HG02840 (cell line): ENCODE measurements around the gene STK25.
A peak's percentile ranks its signal among the peaks of the same experiment; 100 is the strongest.
"Not testable (repeated sequence)": the region's sequence is repeated elsewhere in the genome, so short reads cannot be mapped to it uniquely, and the experiment has no call there.

Source experiments
- ATAC-seq: cut with Tn5 transposase; IDR thresholded peaks from one replicate; pipeline ENCODE4 v1.9.1; 2021; ENCODE audit warnings: mild to moderate bottlenecking, moderate library complexity, moderate number of reproducible peaks; ENCODE audit not compliant: unreplicated experiment, low FRiP score

STK25 gene

DNA sequence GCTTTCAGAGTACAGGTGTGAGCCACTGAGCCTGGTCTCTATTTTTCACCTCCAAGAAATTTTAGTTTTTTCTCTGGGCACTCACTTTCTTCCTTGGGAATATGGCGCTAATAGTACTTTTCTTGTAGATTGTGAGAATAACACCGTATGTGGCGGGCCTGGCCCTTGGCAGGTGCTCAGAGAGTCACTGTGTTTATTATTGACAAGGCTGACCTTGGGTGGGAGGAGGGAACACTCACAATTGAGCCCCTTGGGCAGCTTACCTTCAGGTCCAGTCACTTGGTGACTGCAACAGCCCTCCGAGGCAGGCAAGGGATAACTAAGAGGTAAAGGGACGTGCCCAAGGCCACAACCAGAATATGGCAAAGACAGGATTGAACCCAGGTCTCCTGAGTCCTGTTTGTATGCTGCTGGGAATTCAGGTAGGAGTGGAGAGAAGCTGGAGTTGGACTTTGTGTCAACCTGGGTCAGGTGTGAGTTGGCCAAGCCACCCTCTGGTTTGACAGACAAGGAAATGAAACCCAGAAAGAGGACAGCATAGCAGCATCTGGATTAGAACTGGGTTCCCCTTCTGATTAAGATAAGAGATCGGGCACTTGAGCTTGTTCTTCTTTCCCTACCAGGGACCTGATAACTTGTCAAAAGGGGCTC, 2.8 kb upstream of the STK25 start:
- no peak for ATAC-seq

DNA sequence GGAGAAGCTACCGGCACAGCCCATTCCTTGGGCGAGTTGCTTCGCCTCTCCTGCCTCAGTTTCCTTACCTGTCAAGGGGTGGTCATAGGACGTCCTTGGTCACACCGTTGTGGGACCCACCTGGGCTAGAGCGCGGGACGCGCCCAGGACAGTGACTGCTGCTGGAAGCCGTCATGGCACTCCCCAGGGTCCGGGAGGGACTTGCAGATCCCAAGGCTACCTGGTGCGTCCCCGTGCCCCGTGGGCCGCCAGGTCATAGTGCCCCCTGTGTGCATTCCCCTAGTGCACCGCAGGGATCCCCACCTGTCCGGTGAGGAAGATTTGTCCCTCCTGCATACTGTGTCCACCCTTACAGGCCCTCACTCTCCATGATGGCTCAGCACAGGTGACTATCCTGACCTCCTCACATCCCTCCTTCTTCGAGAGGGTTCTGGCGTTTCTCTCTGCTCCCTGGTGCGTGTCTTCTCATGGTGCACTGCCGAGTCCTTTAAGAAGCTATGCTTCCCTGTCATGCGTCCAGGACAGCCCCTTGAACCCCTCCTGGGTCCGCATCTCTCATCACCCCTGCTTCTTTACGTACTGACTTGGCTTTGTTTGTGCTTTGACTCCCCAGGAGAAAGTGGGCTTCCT, 886 bp upstream of the STK25 start:
- ATAC-seq: no peak

DNA sequence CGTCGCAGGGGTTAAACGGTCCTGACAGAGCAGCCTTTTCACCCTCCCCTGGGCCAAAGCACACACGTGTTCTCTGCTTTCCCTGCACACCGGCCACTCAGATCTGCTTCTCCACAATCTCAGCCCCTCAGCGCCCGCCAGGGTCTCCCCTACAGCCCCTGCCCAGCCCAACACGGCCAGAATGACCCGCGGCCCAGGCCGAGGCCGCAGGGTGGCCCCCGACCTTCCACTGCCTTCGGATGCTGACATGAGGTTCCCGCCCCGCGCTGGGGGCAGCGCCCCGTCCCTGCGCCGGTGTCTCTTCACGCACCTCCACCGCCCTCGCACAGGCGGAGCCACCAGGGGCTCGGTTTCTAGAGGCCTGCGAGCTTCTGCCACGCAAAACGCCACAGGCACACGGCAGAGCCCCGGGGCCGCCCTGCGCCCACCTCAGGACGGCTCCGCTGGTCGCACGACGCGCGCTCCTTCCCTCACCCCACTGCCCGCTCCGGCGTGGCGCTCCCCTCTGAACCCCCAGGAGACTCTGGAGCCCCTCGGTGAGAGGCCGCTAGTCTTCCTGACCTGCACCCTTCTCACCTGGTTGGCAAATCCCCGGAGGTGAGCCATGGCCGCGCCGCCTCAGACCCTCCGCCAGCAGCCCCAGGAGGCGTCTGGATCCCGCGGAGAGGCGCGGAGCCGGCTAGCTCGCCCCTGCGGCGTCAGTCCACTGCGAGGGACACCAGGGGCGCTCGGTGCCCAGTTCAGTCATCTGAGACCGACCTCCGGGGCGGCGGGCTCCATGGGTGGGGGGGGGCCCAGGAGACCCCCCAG, 749 bp downstream of the STK25 start:
- peak; percentile 14 for ATAC-seq

DNA sequence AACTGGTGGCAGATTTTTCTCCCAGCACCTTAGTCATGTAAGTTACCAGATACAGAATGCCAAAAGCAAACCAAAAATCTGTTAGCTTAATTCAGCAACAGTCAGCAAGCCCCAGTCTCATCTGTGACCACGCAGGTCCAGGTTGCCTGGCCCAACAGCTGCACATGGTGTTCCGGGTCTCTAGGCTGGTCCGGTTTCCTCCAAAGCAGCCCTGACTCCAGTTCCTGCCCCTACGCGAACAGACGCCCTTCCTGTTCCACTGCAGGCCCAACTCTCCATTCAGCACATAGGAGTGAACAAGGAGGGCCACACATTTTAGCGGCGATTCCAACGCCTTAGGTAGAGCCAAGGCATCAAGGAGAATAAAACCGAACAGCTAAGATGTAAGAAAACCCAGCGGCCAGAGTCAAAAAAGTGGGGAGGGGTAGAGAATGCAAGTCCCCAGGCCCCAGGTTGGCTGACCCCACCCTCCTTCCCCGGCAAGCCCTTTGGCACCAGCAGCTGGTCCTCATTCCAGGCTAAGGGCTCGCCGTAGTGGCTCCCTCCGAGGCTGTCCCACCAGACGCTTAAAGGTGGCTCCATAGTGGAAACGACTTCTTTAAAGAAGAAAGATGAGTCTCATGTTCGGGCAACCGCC, 1.5 kb downstream of the STK25 start:
- no peak for ATAC-seq

DNA sequence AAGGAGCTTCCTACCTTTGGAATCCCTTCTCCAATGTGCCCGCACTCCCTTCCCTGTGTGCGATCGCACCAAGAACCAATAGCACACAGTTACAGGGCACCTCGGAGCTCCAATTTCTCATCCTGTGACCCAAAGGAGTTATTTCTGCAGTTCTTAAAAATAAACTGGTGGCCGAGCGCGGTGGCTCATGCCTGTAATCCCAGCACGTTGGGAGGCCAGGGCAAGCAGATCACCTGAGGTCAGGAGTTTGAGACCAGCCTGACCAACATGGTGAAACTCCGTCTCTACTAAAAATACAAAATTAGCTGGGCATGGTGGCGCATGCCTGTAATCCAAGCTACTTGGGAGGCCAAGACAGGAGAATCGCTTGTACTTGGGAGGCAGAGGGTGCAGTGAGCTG, 2.1 kb downstream of the STK25 start:
- not testable (repeated sequence) for ATAC-seq

DNA sequence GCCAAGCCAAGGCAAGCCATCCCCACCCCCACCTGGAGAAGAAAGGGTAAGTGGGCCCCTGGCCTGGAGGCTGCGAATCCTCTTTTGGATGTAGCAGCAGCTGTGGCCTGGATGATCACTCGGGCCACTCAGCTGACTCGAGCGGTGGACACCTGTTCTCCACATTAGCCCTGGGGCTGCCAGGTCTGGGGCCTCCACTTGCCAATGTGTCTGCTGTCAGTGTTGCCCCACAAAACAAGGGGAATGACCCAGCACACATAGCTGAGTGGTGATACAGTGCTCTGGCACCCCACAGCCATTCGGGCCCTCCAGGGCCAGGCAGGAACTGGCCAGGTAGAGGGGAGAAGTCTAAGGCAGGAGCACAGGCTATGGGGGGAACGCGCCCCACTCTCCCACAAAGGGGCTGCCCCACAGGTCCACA, 2.6 kb downstream of the STK25 start:
- ATAC-seq: no peak

DNA sequence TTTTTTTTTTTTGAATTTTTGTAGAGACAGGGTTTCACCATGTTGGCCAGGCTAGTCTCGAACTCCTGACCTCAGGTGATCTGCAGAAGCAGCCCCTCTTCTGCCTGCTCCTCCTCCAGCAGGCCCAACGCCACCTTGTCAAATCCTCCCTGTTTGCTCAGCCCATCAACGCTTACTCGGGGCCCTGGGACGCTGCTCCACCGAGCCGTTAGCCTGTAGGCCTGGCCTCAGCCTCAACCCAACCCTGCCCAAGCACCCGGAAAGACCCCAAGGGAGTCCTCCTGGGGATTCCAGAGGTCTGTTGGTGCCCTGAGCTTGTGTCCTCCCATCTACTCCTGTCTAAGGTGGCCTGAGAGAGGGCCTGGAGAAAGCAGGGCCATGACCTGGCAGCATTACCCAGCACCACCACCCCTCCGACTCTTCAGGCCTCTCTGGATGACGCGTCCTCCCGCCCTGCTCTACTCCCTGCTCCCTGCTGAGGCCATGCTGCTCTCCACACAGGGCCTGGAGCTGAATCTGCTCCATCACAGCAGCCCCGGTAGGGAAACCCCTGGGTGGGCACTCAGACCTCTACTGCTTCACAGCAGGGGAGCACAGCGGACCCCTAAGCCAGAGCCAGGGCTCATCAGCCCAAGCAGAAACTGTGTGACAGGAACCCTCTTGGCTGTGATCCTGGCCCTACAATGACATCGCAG, 3.2 kb downstream of the STK25 start:
- no peak for ATAC-seq

DNA sequence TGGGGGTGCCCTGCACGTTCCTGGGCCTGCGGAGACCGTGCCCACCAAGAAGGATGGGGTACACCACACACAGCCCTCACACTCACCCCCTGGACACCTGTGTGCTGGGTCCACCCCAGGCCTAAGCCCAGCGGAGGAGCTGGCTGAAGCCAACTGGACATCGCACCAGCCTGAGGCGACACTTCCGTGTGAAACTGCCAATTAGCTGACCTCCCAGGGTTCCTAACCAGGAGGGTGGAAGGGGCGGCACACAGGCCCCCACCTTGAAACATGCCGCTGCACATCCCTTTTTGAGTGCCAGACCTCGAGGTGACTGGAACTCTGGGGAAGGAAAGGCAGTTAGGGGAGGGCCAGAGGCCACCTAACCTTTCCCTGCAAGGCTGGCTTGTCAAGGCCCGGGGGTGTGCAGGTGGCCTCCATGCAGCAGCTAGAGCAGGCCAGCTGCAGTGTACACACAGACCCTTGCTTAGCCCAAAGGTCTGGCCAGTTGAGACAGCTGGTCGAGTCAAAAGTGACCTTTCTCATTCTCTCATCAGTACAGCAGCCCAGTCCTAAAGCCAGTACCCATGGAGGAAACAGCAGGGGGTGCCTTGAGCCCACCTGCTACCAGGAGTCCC, 4.5 kb downstream of the STK25 start:
- ATAC-seq: no peak

DNA sequence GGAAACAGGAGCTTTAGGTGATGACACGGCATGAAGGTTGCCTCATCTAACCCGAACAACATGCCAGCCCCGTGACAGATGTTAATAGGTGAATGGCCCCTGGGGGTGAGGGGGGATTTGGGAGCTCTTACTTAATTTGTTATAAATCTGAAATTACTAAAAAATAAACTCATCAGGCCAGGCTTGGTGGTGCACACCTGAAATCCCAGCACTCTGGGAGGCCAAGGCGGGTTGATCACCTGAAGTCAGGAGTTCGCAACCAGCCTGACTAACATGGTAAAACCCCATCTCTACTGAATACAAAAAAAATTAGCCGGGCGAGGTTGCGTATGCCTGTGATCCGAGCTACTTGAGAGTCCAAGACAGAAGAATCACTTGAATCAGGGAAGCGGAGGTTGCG, 6.1 kb downstream of the STK25 start:
- no peak for ATAC-seq

DNA sequence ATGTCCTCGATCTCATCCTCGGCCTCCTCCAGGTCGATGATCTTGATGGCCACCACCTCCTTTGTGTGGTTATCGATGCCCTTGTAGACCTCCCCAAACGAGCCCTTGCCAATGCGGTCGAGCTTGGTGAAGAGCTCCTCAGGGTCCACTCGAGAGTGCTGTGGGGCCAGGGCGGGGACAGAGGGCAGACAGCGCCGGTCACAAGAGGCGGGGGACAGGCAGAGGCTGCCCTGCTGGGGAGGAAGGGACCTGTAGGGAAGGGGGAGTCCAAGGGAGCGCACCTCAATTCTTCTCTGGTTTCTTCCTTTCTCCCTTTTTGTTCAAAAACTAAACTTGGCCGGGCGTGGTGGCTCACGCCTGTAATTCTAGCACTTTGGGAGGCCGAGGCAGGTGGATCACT, 6.8 kb downstream of the STK25 start:
- ATAC-seq: no peak

DNA sequence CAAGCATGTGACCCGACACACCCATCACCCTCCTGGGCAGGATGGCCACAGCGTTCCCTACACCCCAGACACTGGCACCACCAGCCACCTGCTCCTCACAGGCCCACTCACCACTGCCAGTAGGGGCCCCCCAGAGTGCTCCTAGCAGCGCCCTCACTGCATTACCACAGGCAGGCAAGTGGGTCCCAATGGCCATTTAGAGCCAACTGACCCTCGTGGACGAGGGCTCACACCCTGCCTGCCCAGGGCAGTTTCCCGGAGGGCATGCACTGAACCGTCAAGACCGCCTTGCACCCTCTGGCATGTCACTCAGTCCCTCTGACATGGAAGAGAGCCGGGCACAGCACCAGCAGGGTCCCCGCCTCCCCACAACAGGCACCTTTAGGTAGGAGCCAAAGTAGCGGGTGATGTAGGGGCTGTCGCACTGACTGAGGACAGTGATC, 7.3 kb downstream of the STK25 start:
- ATAC-seq: no peak

DNA sequence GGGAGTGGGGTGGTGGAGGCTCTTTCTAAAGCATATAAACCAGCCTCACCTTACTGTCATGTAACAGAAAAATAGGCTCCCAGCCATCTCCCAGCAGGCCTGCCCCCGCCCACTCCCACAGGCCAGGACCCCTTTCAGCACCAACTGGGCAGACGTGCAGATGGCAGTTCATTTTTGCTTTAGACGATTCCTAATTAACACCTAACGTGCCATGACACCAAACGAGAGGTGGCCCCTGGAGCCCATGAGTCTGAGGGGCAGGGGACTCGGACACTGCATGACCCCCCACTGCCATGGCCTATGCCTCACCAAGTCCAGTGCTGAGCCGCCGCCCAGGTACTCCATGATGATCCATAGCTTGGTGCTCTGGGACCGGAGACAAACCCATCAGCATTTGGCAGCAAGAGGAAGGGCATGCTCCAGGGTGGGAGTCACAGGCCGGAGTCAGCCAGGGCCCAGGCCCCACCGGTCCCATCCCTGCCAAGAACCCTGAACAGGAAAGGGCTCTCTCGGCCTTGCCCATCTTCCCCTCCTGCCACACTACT, 7.9 kb downstream of the STK25 start:
- no peak for ATAC-seq

DNA sequence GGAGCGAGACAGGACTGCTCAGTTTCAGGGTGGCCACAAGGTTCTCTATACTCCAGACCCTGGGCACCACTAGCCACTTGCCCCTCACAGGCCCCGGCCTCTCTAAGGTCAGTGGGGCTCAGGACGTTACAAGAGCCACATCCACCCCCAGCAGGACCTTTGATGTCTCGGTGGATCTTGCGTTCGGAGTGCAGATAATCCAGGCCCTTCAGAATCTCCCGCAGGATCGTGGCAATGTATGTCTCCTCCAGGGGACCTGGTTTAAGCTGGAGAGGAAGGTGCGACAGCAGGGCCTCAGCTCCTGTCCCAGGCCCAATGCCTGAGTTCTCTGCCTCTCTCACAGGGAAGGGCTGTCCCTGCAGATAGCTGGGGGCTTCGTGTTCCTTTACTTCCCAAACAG, 8.4 kb downstream of the STK25 start:
- no peak for ATAC-seq

DNA sequence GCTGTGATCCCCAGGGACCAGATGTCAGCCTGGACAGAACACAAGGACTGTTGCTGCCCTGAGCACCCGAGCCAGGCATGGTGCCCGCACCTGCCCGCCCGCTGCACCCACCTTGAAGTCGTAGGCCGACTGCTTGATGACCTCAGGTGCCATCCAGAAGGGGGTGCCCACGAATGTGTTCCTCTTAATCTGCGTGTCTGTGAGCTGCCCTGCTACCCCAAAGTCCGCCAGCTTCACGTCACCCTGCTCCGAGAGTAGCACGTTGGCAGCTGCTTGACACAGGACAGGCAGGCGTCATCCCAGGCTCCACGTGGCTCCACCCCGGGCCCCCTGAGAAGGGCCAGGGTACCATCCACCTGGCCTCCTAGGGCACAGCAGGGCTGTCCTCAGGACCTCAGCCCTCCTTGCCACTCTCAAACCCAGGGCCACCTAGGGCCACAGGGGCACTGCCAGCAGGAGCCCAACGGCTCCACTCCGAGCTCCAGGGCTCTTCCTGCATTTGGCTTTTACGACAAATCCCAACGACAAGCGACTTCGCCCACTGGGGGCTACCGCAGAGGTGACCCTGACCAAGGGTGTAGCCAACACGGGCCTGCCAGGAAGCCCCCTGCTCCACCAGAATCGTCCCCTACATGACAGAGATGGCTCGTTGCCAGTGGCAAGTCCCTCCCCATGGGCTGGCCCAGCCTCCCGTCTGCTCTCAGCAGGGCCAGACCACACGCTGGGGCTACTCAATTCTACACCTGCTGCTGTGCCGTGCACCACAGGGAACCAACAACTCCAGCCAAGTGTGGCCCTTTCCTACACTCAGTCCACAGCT, 9.0 kb downstream of the STK25 start:
- no peak for ATAC-seq

DNA sequence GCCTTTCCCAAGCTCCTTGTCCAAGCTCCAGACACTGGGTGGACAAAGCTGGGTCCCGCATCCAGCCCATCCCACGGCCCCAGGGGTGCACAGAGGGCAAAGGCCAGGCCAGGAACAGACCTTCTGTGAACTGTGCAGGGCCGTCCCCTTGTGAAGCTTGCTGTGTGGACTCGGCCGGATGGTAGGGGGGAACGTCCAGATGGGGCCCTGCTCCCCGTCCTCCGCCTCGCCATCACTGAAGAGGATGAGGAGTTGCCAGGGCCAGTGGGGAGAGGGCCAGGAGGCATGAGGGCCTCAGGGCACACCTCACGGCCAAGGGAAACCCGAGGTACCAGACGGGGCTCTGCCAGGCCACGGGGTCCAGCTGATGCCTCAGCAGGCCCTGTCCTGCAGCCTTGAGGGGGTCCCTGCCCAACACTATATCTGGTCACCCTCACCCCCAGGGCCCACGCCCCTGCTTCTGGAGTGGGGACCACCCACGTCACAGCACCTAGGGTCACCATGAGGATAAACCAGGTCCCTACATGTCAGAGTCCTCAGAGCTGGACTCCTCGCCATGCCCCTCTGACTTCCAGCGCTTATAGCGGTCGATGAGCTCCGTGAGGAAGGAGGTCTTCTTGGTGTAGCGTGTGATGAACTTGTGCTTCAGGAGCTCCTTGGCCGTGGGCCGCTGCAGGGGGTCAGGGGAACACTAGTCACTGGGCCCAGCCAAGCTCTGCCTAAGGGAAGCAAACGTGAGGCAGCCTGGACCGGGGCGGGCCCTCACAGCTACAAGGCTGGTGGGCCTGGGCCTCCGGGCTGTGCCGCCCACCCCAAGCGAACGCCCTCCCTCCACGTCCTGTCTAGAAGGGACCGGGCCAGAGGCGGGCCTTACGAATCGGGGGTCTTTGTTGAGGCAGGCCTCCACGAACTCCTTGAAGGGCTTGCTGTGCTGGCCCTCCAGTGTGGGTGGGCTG, 10.0 kb downstream of the STK25 start:
- ATAC-seq: no peak

DNA sequence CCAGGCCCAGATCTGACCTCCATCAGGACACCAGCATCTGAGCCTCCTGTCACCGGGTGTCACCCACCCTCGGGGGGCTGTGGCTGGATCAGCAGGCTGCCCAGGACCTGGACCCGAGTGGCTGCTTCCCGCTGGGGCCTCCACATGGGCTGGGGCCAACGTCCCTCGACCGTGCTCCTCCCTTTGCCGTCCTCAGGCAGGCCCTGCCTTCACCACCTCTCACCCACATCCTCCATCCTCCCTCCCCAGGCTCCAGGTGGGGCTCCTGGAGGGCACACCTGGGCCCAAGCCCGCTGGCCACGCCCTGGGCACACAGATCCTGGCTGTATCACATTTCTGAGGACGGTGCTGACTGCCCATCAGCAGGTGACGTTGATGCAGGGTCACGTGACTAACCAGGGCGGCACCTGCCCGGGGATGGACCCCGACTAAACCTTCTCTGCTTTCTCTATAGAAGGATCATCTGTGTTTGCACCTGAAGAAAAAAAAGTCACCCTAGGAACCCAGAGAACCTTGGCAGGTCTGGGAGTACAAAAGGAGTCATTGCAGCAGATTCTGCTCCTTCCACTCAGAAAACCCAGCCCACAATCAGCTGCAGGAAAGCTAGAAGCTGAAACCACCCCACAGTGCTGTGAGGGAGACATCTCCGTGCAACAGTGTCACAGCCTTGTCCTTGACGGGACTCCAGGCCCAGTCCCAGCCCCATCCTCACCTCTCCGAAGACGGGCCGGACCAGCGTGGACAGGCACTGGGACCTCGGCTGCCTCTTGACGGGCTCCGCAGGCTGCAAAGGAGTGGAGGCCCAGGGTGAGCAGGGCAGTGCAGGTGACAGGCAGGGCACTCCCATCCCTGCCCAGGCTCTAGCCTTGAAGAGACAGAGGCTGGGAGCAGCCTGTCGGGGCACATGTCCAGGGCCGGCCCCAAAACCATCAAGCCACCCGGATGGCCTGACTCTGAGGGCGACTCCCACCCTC, 11.2 kb downstream of the STK25 start:
- no peak for ATAC-seq
